GM12878 (cell line): ENCODE results near the gene TYSND1. TPM values are rescaled to one million over a fixed set of nuclear protein-coding genes. Genes with fewer than 3 reads are reported as not detected.

Source experiments
- ASH2L ChIP-seq: fragments of 300-600, 200-600 bp; sonication (generic); IDR thresholded peaks from 2 replicates; pipeline ENCODE4 v1.6.1; 2017; ENCODE audit warnings: low read depth, mild to moderate bottlenecking, borderline replicate concordance
- BMI1 ChIP-seq: fragments of 450-650 bp; IDR thresholded peaks from 2 replicates; pipeline ENCODE4 v1.6.1; 2016; ENCODE audit warnings: mild to moderate bottlenecking, moderate library complexity, borderline replicate concordance
- CBFB ChIP-seq: IDR thresholded peaks from 2 replicates; pipeline ENCODE4 v1.6.1; 2016; ENCODE audit warnings: antibody characterized with exemption, low read depth
- E2F8 ChIP-seq: fragments of 450-650 bp; IDR thresholded peaks from 2 replicates; pipeline ENCODE4 v1.6.1; 2018; ENCODE audit warnings: mild to moderate bottlenecking, low read depth, moderate library complexity; ENCODE audit not compliant: partially characterized antibody
- HCFC1 ChIP-seq: fragments of 150-350 bp; IDR thresholded peaks from 2 replicates; pipeline ENCODE4 v1.6.1; 2014; ENCODE audit warnings: low read length
- IRF3 ChIP-seq: fragments of 450-650 bp; IDR thresholded peaks from 2 replicates; pipeline ENCODE4 v1.6.1; 2014; ENCODE audit warnings: mild to moderate bottlenecking
- JUND ChIP-seq: IDR thresholded peaks from 2 replicates; pipeline ENCODE4 v1.6.1; 2012; ENCODE audit warnings: low read depth, mild to moderate bottlenecking, low read length, improper control_type of control experiment, moderate library complexity
- LARP7 ChIP-seq: fragments of 450-650 bp; IDR thresholded peaks from 2 replicates; pipeline ENCODE4 v1.6.1; 2017; ENCODE audit warnings: mild to moderate bottlenecking
- MYC ChIP-seq: IDR thresholded peaks from 2 replicates; pipeline ENCODE4 v1.6.1; 2011; ENCODE audit warnings: mild to moderate bottlenecking, low read length, moderate library complexity, inconsistent platforms; ENCODE audit not compliant: insufficient read depth, insufficient replicate concordance, insufficient read length, severe bottlenecking
- NFIC ChIP-seq: IDR thresholded peaks from 2 replicates; pipeline ENCODE4 v1.6.1; 2012; ENCODE audit warnings: low read depth, mild to moderate bottlenecking, inconsistent platforms, low read length, moderate library complexity
- NFYB ChIP-seq: IDR thresholded peaks from 2 replicates; pipeline ENCODE4 v1.6.1; 2011; ENCODE audit warnings: low read depth, mild to moderate bottlenecking, low read length, improper control_type of control experiment, moderate library complexity; ENCODE audit not compliant: insufficient read depth
- PKNOX1 ChIP-seq: fragments of 450-650 bp; IDR thresholded peaks from 2 replicates; pipeline ENCODE4 v1.6.1; 2016; ENCODE audit warnings: mild to moderate bottlenecking
- POLR2A ChIP-seq: IDR thresholded peaks from 2 replicates; pipeline ENCODE4 v1.6.1; 2011; ENCODE audit warnings: low read depth, mild to moderate bottlenecking, low read length
- POLR2AphosphoS5 ChIP-seq: IDR thresholded peaks from 2 replicates; pipeline ENCODE4 v1.6.1; 2011; ENCODE audit warnings: mild to moderate bottlenecking, low read length, inconsistent platforms
- RAD51 ChIP-seq: fragments of 450-650 bp; IDR thresholded peaks from 2 replicates; pipeline ENCODE4 v1.6.1; 2016; ENCODE audit warnings: moderate library complexity, mild to moderate bottlenecking, inconsistent platforms
- RB1 ChIP-seq: fragments of 450-650 bp; formaldehyde crosslinking; IDR thresholded peaks from 2 replicates; pipeline ENCODE4 v1.6.1; 2017; ENCODE audit warnings: mild to moderate bottlenecking, borderline replicate concordance
- RCOR1 ChIP-seq: conservative IDR thresholded peaks from 2 replicates; pipeline ENCODE4 v1.6.1; 2012; ENCODE audit warnings: low read depth, low read length, improper control_type of control experiment
- SIN3A ChIP-seq: IDR thresholded peaks from 2 replicates; pipeline ENCODE4 v1.6.1; 2012; ENCODE audit warnings: low read depth, low read length, improper control_type of control experiment
- SMAD5 ChIP-seq: IDR thresholded peaks from 2 replicates; pipeline ENCODE4 v1.6.1; 2016; ENCODE audit warnings: antibody characterized with exemption, low read depth
- USF2 ChIP-seq: IDR thresholded peaks from 2 replicates; pipeline ENCODE4 v1.6.1; 2011; ENCODE audit warnings: low read depth, low read length, improper control_type of control experiment, borderline replicate concordance
- ZBED1 ChIP-seq: IDR thresholded peaks from 2 replicates; pipeline ENCODE4 v1.6.1; 2016; ENCODE audit warnings: borderline replicate concordance
- polyA plus RNA-seq, 11 experiments: library from polyadenylated mRNA; depleted of rRNA in 4 of 11; unstranded in 6 of 11; stranded (reverse) in 5 of 11; fragments of >200 nt; fragmentation: Nextera tagmentation in 4 of 11; fragmentation: Illumina TruSeq in 1 of 11; extraction: Ambion mirVana in 4 of 11; extraction: Trizol in 1 of 11; gene quantifications; 1 replicate in 1 of 11; 2 replicates in 10 of 11; pipeline versions ENCODE4 v1.2.1 to v1.2.3, GENCODE V29; 2011 to 2016; ENCODE audit warnings: inconsistent platforms in 2 of 11, missing spikeins in 2 of 11, low read depth in 1 of 11
- total RNA-seq, 4 experiments: library from RNA; depleted of rRNA in 3 of 4; stranded (reverse); fragments of >200 nt in 3 of 4; fragmentation: Illumina TruSeq in 1 of 4; extraction: Trizol in 1 of 4; gene quantifications; 2 replicates each; pipeline versions ENCODE4 v1.2.1 to v1.2.3, GENCODE V29; 2013 to 2021

The TYSND1 gene
- total and polyA plus RNA-seq, 10 of the 15 experiments (the other 5 are each of a cell fraction or from before 2014, with no cell fraction given), result 1.9 to 21.4 (median 12.0) TPM

- TF ChIP-seq E2F8, result peak; percentile 61
- TF ChIP-seq ZBED1, result 0 out of 2 replicates have a peak, but pooled peaks have one; percentile 47
- peak; percentile 20; the same call in 1 of the 2 replicates for TF ChIP-seq HCFC1
- TF ChIP-seq BMI1, result no peak
- TF ChIP-seq SIN3A, result peak; percentile 46; the same call in 1 of the 2 replicates
- TF ChIP-seq USF2, result no peak
- peak; percentile 85 for TF ChIP-seq NFYB
- peak; percentile 45; the same call in 1 of the 2 replicates for TF ChIP-seq JUND
- 0 out of 2 replicates have a peak, but pooled peaks have one; percentile 43 for TF ChIP-seq RCOR1
- peak; percentile 90 for TF ChIP-seq POLR2A
- peak; percentile 88 for TF ChIP-seq POLR2AphosphoS5
- TF ChIP-seq CBFB, result no peak
- no peak; the same call in 1 of the 2 replicates for TF ChIP-seq ASH2L
- TF ChIP-seq SMAD5, result peak; percentile 44; the same call in 1 of the 2 replicates
- no peak for TF ChIP-seq NFIC
- TF ChIP-seq MYC, result no peak
- TF ChIP-seq RAD51, result no peak
- no peak; the same call in 1 of the 2 replicates for TF ChIP-seq IRF3
- TF ChIP-seq RB1, result 0 out of 2 replicates have a peak, but pooled peaks have one; percentile 7
- peak; percentile 51; the same call in 1 of the 2 replicates for TF ChIP-seq PKNOX1
- no peak for TF ChIP-seq LARP7
Measured at GRCh38 chr10:70146489-70147258, at the start of gene TYSND1 (continued).
